Hematopoietic multipotent progenitor cell treated with erythropoietin and hydrocortisone succinate and interleukin-3 and kit ligand, for 8 days (in vitro differentiated cells): ENCODE measurements around the gene MYO5B.
"Not testable (repeated sequence)": the region's sequence is repeated elsewhere in the genome, so short reads cannot be mapped to it uniquely, and the experiment has no call there.

Experiments used
- DNase-seq: peaks from one replicate; pipeline ENCODE4 v3.0.0-alpha.2; 2015

The MYO5B gene

DNA sequence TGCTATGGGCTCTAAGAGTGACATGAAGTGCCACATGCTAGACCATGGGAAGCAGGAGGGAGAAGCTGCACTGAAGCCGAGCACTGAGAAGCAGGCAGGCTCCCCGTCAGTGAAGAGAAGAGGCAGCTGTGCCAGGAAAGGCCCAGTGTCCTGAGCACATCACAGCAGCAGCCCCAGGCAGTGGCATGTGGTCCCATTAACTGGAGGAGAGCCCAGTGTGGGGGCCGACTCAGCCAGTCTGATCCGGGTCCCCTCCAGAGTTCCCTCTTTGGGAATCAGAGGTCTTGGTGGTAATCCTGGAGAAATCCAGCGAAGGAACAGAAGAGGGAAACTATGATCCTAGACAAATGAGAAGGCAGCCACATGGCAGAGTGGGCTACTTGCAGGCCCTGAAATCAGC lies 284.9 kb downstream of the MYO5B start:
- DNase-seq = no peak

DNA sequence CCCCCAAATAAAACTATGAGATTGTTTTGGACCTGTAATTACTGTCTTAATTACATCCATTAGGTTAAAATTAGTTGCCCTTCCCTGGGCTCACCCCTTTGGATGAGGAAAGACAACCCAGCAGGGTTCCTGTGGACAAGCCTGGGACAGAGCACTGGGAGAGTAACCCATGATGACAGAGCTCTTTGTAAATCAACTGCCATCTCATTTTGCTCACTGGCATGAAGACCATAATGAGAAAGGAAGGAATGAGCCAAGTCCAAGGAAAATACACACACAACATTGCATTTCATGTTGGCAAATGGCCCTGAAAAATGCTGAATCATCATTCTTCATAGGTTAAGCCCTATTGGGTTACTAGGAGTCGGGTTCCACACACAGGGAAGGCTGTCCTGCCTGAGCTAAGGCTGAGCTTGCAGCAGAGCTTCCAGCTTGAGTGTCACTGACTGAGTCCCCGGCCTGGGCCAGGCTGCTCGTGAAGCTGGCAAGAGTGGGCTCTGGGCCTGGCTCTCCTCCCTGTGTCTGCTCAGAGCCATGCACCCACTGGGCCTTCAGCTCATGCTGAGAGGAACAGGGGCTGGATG lies 287.5 kb downstream of the MYO5B start:
- no peak for DNase-seq

DNA sequence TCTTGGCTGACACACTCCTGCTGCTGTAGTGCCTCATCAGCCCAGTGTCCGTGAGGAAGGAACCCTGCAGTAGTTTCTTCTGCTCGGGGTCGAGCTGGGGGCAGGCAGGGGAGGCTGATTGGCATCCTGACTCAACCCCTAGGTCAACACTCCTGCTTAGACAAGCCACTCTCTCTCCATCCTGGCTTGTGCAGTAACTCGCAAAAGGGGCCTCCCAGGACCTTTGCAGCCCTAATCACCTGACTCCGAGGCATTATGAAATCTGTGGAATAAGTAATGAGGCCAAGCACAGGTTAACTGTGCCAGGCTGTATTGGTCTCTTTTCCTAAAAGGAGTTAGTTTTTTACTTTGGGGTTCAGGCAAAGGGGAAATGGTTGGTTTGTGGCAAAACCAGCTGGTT lies 289.2 kb downstream of the MYO5B start:
- no peak for DNase-seq

DNA sequence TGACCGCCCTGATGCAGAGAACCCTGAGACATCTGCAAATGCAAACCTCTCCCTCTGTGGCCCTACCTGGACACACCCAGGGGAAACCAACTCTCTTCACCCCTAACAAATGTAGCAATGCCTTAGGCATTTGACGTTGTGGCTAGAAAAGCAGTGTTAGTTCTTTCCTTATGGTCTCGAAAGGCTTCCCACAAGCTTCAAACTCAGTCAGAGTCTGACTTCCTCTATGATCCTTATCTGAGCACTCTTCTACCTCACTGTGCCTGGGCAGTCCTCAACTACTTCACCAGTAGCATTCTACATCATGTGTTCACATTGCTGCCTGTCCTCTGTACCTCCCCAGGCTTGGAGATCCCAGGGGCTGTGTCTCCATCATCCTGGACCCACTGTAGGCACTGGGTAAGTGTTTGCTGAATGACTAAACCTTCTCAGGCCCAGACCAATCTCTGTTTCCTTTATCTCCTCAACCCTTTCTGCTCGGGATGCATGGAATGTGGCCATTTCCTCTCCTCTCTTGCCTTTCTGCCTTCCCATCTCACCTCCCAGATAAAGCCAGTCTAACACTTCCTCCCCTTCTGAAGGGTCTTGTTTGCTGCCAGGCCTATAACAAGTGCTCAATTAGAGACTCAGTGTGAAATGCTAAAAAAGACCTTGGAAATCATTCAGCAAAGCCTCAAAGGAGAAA lies 289.9 kb downstream of the MYO5B start:
- no peak for DNase-seq

DNA sequence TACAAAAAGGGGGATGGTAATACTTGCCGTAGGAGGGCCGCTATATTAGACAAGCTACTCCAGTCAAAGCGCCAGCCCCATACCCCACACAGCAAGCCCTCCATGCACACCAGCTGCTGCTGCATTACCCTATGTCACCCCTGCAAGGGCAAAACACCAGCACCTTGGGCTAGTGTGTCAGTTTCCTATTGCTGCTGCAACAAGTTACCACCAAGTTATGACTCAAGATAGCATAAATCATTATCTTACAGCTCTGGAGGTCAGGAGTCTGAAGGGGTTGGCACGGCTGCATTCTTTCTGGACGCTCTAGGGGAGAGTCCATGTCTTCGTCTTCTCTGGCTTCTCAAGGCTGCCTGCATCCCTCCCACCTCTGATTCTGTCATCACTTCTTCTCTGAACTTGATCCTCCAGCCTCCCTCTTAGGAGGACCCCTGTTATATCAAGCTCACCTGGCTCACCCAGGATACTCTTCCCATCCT lies 293.0 kb downstream of the MYO5B start:
- DNase-seq = no peak

DNA sequence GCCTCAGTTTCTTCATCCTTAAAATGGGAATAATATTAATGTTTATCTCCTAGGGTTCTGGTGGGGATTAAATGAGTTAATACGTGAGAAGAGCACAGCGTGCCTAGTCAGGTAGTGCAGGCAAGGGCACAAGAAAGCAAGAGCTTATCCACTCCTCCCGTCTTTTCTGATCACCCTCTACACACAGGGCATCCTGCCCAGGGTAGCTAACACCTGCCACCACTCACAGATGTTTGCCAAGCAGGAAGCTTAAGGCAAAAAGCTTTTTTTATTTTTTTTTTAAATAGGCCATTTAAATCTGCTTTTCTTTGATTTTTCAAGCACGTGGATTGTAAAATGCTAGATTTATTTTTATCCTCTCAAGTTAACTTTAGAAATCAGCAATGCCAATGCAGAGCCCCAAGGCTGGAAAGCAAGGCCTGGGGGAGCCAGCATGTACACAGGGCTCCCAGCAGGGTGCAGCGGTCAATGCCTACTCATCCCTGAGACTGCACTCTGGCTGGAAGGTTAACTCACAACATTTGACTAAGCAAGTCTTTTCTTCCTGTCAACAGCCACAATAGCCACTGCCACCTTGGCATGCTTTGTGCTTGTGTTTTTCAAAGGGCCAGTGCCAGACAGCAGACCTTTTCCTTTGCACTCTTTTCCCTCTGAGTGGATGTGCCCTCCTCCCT lies 295.2 kb downstream of the MYO5B start:
- no peak for DNase-seq

DNA sequence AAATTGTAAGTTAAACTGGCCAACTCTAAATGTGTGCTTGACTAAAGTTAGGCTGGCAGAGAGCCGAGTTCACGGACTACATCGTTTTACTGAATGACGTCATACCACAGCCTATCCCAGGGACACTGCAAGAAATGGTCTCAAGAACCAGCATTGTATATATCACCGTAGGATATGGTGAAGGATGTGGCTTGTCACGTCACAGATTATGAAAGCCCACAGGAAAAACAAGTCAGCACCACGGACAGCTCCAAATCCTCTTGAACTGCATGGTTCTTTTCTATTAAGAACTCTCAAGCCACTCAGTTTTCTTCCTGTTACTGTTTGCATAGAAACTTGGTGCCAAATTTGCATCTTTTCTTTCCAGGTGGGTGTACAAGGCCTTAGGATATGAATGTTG lies 296.5 kb downstream of the MYO5B start:
- peak; percentile 76 for DNase-seq

DNA sequence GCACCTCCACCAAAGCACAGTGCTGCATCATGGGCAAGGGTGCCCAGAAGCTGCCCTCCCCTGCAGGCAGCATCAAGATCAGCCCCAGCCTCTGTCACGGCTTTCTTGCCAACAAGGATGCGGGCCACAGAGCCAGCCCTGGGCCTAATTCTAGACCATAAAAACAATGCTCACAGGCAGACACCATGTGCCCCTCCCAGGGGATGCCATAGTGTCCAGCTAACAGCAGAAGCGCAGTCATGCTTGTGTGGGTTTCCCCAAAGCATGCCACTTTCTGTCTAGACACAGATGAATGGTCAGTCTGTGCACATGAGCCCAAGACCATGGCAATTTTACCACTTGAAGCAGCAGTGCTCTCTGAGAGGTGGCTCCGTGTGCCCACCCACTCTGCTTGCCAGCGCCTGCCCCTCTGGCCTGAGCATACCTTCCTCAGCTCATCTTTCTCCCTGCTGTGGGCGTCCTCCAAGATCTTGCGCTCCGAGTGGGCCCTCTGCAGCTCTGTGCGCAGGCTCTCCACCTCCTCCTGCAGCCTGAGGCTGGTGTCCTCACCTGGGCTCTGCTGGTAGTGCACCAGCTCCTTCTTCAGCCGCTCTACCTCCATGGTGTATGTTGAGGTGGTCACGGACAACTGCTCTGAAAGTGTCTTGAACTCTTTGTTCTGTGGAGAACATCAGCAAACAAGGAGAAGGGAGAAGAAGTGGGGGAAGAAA lies 300.3 kb downstream of the MYO5B start:
- DNase-seq = no peak

DNA sequence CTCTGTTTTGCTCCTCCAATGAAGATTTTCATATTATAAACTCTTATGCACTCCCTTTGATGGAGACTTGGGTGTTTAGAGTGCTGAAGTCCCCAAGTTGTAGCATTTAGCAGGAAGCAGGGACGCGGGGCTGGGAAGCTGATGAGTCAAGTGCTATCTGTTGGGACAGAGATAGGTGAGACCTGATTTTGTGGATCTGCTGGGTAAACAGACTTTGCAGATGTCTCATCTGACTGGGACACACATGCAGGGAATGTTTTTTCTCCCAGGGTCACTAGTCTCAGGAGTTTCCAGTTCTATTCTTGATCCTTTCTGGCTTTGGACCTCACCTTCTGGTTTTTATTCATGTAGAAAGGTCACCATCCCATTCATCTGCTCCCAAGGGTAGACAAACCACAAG lies 301.9 kb downstream of the MYO5B start:
- DNase-seq = no peak

DNA sequence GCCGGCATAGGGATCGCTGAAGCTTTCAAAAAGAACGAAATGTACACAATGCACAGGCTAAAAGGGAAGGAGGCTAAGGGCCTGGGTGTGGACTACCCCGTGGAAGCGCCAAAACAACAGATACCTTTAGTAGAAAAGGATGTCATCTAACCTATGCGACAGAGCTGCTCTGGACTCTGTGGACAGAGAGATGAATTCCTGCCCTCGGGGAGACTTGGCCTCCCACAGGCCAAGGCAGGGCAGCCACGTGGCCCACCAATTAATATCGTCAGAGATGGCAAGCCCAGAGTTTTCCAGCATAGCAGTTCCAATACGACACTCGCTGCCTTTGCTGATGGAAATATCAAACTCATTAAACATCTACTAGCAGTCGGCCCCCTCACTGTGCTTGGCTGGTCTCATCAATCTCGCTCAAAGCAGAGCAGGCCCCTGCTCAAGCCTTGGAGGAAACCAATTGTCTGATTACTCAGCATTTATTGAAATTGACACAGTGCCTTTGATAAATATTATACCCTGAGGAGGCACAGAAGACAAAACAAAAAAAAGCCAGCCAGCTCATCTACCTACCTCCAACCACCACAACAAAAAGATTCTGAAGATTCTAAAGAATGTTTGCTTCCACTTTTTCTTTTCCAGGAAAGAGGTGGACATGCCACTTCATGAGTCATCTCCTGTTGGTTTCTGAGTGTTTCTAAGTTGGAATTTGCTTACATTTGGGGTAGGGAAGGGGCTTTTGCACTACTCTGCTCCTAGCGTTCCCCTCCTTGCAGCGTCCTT lies 302.6 kb downstream of the MYO5B start:
- DNase-seq = no peak

DNA sequence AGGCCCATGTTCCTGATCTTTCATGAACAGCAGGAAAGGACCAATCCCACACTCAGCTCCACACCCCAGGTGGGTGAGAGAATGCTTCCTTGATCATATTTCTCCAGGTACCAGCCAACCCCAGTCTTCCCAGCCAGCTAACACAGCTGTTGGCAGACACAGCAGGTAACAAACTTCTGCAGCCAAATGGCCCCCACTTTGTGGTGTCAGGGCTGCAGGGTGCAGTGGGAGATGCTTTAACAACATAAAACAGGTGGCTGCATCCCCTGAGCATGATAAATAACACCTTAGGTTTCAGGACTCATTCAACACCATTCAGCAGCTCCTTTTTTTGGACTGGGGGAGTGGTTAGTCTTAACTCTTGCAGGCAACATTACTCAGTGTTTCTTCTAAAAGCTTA lies 304.9 kb downstream of the MYO5B start:
- no peak for DNase-seq

DNA sequence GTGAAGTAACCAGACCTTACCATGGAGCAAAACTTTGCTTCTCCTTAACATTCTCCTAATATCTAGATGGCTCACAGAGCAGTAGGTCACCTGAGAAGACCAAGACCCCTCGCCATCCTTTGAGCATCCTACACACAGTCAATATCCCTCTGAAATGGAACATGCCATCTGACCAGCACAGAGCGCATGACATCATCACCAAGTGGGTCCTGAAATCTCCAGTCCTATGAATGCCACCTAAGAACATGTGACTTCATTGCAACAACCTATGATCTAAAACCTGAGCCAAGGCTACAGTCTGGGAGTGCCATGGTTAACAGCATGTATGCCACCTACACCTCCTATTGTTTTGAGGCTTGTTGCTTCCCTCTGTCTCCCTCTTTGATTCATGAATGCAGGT lies 305.4 kb downstream of the MYO5B start:
- DNase-seq = not testable (repeated sequence)

DNA sequence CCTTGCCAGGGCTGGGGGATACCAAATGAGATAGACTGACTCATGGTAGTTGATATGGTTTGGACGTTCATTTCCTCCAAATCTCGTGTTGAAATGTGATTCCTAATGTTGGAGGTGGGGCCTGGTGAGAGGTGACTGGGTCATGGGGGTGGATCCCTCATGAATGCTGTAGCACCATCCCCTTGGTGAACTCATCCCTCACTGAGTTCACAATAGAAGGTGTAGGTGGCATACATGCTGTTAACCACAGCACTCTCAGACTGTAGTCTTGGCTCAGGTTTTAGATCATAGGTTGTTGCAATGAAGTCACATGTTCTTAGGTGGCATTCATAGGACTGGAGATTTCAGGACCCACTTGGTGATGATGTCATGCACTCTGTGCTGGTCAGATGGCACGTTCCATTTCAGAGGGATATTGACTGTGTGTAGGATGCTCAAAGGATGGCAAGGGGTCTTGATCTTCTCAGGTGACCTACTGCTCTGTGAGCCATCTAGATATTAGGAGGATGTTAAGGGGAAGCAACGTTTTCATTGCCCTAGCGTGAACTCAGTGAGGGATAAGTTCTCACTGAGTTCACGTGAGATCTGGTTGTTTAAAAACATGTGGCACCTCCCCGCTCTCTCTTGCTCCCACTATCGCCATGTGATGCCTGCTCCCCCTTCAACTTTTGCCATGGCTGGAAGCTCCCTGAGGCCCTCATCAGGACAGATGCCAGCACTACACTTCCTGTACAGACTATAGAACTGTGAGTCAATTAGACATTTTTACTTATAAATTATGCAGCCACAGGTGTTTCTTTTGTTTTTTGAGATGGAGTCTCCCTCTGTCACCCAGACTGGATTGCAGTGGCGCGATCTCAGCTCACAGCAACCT lies 307.8 kb downstream of the MYO5B start:
- peak; percentile 5 for DNase-seq

DNA sequence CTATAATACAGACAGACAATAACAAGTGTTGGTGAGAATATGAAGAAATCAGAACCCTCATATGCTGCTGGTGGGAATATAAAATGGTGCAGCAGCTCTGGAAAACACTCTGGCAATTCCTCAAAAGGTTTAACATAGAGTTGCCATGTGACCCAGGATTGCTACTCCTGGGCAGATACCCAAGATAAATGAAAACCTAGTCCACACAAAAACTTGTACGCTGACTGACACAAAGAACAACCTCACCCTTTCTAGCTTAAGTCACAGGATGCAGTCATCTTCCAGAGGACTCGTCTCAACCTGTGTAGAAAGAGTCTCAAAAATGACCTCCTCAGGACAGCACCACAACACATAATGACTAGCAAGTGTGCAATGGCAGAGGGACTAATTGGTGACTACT lies 310.0 kb downstream of the MYO5B start:
- DNase-seq = no peak

DNA sequence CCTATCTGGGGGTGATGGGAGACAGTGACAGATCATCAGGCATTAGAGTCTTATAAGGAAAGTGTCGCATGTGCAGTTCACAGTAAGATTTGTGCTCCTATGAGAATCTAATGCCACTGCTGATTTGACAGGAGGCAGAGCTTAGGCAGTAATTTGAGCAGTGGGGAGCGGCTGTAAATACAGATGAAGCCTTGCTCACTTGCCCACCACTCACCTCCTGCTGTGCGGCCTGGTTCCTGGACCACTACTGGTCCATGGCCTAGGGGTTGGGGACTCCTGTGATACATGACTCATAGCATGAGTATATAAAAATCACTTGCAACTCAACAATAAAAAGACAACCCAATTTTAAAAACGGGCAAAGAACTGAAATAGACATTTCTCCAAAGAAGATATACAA lies 310.5 kb downstream of the MYO5B start:
- no peak for DNase-seq

DNA sequence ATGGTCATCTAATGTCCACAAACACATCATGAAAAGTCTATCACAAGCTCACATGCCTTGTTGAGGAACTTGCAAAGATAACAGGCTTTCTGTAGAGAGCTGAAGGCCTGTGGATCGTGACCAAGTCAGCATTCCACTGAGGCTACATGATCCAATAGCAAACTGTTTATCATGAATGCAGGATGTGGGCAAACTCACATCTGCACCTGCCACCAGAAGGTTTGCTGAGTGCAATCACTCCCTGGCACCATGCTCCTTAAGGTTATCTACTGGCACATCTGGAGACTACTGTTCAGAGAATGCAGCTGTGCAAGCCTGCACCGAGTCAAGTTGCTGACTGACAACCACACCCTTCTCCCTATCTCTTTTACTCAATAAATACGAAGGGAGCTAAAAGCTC lies 314.3 kb downstream of the MYO5B start:
- peak; percentile 41 for DNase-seq

DNA sequence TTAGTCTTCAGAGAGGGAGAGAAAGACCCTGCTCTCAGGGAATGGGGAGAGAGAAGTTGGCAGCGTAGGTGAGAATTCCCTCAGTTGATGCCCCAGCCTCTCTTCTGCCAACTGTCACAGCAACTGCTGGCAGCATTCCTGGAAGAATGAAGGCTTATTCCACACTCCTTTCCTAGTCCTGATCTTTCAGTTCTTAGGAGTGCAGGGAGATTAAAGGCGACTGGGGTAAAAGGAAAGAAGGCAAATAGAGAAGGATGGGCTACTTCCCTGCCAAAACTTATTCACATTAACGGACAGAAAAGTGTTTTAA lies 315.7 kb downstream of the MYO5B start:
- no peak for DNase-seq

DNA sequence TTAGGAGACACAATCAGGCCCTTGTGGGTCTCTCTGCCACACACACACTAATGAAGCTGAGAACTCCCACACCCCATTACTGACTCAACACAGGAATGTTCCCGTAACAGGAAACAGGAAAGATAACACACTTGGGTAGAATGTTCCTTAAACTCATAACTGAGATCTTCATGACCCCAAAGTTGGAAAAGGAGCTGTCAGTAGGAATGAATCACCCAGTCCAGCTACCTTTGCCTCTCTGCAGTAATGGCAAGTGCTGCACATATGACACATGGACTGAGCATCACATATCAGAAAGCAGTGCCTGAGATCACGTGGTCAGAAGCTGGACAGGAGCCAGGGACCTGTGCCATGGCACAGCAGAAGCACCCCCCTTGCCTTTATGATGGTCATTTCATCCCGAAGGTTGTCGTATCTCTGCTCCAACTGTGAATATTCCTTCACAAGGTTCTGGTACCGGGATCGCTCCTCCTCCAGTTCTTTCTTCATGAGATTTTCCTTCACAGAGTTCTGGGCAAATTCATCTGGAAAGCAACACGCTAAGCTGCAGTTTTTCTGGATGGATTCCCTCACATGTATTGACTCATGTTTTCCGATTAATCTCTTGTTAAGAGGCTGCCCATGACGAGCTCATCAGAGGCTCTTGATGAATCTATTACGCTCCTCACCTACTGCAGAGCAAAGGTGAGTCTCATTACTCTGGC lies 316.2 kb downstream of the MYO5B start:
- no peak for DNase-seq

DNA sequence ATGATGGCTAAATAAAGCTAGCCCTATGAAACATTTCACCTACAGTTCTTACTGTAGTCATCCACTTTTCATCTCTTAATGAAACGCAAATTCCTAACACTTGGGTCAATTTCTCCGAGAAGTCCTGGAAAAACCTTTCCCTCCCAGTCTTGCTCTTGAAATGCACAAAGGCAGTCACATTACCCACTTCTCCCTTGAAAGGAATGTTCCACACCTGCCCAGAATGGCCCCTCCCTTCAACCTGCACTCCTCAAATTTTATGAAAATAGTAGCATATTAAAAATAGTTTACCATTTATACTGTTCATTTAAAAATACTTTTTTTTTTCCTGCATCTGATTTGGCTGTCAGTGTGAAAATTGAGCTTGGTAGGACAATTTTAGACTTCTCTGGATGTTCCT lies 316.9 kb downstream of the MYO5B start:
- DNase-seq = no peak

DNA sequence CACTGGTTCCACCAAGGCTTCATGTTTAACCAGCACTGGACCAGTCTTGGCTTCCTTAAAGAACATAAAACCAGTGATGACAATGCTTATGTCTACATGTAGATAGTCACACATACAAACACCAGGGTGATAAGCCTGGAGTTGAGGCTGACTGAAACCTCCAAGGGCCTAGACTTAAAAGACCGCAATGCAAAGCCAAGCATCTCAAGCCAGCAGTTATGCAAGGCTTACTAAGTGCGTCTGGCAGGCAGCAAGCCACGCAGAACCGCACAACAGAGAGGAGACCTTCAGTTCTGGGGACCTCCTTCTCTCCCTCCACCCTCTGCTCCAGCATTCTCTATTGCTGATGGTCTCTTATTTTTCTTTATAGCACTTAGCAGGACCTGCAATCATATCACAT lies 318.4 kb downstream of the MYO5B start:
- no peak for DNase-seq

DNA sequence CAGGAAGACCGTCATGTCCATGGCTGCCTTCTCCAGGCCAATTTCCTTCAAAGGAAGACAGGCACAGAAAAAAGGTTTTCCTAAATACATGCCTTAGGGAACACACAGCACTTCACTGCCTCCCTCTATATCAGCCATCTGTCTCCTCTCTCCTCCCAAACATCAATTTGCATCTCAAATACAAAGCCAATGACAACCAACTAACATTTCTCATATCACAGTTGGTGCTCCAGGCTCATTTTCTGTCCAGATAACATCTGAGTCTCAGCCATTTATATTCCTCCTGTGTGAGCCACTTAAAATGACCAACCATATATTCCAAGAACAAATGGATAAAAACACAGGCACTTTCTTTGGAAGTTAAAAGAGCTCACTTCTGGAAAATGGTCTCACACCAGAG lies 319.2 kb downstream of the MYO5B start:
- no peak for DNase-seq

DNA sequence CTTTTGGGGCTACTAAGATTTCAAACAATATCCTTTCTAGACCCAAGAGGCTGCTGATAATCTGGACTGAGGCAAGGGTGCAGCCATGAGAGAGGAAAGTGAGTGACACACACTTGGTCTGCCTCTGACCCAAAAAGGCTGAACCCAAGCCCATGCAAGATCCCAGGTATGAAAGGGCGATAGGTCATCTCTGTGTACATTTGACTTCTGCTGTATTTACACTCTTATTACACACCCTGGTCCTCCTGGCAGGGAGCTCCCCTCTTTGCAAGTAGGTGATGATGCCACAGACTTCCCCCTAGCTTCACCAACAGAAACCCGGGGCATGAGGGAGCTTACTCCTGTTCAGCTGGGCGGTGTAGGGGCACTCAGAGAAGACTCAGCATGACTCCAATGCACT lies 319.8 kb downstream of the MYO5B start:
- DNase-seq = no peak
